GM18861 (cell line): ENCODE results near the gene IRAG1.

Experiments
- ATAC-seq: cut with Tn5 transposase; IDR thresholded peaks from one replicate; pipeline ENCODE4 v1.9.1; 2021; ENCODE audit not compliant: unreplicated experiment

The IRAG1 gene

GRCh38 chr11:10667521-10667885 lies 26.1 kb downstream of the IRAG1 start:
- ATAC-seq = no peak

GRCh38 chr11:10666556-10667520 lies 26.7 kb downstream of the IRAG1 start:
- ATAC-seq = no peak

DNA sequence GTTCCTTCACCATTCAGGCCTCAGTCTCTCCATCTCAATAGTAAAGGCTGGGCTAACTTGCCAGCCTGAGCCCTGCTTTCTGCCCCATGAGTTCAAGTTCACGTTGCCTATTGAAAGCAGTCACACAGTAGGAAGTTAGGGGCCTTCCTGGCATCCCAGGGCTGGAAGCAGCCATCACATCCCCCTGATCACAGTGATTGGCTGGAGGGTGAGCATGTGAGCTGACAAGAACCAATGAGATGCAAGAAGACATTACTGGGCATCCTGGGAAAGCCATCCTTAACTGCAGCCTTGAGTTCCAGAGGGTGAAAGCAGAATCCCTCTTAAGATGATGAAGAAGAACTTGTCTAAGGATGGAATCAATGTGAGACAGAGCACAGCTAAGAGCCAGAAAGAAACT lies 29.1 kb downstream of the IRAG1 start:
- ATAC-seq = no peak

- no peak for ATAC-seq
Measured at GRCh38 chr11:10663990-10664389, 29.6 kb downstream of the IRAG1 start.

- ATAC-seq = no peak
Measured at GRCh38 chr11:10663365-10663764, 30.2 kb downstream of the IRAG1 start.

DNA sequence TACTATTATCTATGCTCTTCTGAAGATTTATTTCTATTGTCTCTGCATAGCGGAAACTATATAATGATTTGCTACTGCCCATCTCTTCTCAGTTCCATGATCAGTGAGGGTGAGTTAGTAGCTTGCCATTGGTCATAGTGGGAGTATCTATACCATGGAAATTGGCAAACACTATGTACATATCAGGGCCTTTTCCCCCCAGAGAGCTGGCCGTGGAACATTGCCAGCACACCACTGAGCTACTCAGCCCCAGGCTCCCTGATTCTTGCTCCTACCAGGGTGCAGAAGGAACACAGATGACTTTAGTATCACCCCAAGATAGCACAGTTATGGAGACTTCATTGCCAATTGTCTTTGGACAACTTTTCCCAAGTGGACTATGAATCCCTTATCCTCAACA lies 33.2 kb downstream of the IRAG1 start:
- ATAC-seq = no peak

DNA sequence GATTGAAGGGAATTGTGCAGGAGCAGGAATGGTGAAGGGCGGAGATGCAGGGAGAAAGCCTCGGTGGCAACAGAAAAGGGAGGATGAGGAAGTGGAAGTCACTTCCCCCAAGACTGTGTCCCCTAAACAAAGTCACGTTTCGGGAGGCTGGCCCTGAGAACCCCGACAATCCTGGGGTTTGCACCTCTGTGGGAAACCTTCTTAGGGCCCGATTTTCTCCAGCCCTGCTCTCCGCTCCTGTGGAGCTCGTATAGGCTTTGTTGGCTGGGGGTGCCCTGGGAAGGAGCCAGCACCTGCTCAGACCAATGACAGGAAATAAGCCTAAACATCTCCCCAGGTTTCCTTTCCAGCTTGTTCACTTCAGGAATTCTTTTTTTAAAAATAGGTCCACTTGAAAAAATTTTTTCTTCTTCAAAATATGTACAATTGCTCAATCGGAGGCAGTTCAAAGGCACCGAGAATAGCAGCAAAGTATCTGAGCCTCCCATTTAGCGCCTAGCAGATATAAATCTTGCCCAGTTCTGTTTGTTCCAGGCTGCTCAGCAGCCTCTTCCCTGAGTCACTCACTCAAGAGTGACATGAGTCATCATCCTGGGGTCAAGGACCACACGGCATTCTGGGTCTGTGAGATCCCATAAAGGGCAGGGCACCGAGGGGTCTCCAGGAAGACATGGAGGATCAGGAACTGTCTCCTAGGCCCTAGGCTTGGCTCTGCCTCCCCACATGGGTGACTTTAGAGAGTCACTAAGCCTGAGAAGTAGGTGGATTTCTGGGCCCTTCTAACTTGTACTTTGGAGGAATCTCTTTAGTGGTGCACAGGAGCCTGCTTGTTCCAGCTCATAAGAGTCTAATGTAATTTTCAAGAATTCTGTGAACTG lies 34.0 kb downstream of the IRAG1 start:
- ATAC-seq = no peak

- ATAC-seq = no peak
Measured at GRCh38 chr11:10658621-10659338, 34.8 kb downstream of the IRAG1 start.

DNA sequence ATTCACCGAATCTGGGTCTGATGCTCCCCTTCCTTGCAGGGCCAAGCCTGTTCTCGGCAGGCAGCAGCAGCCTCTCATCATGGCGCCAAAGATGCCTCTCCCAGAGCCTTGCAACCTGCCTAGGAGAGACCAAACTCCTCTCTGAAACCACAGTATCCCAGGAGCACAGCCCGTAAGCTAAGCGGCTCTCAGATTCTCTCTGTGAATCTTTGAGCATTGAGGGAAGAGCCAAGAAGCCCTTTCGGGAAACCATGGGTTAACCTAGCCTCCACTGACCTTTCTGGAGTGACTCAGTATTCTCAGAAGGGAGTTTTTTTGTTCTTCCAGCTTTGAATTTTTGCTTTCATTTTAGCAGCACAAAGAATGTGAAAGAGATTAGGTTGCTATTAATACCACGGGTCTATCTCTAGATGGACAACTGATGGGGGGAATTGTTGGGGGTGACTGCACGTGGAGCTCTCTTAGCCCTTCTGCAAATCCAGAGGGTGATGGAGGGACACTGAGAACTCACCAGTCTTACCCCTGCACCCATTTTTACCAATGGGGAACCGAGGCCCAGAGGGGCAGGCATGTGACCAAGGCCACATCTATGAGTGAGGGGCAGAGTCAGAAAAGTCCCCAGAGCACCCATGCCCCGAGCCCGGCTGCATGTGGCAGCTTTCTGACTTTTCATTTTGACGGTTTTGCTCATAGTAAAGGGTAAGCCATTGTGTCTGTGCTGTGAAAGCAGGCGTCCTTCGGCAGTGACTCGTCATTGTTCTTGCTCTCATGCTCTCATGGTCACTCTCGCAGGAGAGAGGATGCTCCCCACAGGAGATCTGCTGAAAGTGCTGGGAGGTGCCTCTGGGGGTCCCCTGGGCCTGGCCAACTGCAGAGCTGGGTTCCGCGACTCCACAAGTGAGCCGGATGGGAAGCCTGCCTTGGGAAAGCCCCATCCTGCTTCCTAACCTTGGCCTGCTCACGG lies 36.0 kb downstream of the IRAG1 start:
- ATAC-seq = peak; percentile 57

DNA sequence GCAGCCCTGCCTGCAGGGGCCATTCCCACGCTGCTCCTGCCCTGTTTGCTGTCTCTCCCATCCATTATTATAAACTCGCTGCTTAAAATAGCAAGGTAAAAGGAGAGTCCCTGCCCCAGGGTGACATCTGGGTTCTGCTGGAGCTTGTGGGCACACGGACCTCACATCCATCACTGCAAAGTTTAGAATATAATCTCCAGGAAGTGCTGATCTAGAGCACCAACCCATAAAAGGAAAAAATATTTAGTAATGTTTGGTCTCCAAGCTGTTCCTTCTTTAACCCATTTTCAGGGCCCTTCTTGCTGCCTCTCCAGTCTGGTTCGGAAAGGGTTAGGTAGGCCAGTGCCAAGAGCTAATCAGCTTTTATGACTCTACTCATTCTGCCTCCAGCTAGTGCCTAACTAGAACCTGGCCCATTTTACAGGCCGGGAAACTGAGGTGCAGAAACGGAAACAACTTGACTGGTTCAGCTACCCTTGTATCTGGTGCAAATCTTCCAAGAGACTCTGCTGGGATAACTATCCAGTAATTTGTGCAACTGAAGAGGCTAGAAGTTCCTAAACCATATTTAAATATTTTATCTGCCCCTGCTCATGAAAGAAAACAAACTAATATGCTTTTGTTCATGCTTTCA lies 37.5 kb downstream of the IRAG1 start:
- no peak for ATAC-seq

DNA sequence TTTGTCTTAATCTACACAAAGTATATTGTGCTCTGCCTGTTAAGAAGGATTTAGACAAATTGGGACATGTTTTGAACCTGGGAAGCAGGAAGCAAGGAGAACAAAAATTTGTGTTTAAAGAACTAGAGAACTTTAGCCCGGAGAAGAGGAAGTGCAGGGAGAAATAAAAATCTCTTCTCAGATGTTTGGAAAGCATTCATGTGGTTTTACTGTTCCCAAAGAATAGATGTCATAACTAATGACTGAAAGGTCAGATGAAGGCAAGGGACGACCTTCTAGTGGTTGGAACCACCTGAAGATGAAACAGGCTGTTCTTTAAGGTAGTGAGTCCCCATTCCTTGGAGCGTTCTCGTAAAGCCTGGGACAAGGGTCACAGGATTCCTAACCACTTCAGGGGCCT lies 38.3 kb downstream of the IRAG1 start:
- ATAC-seq = no peak

DNA sequence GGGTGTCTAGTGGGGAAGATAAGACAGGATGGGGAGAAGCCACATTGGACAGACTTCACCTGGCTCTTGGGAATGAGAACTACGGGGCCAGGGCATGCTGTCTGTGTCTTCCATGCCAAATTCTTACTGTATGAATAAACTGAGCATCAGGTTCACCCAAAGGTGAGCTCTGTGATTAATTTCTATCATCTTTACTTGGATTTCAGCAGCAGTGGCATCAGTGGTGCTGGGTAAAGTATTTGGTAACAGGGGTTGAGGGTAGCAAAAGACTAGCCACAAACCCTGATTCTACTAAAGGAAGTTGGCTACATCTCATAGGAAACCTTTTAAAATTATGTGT lies 38.8 kb downstream of the IRAG1 start:
- no peak for ATAC-seq

DNA sequence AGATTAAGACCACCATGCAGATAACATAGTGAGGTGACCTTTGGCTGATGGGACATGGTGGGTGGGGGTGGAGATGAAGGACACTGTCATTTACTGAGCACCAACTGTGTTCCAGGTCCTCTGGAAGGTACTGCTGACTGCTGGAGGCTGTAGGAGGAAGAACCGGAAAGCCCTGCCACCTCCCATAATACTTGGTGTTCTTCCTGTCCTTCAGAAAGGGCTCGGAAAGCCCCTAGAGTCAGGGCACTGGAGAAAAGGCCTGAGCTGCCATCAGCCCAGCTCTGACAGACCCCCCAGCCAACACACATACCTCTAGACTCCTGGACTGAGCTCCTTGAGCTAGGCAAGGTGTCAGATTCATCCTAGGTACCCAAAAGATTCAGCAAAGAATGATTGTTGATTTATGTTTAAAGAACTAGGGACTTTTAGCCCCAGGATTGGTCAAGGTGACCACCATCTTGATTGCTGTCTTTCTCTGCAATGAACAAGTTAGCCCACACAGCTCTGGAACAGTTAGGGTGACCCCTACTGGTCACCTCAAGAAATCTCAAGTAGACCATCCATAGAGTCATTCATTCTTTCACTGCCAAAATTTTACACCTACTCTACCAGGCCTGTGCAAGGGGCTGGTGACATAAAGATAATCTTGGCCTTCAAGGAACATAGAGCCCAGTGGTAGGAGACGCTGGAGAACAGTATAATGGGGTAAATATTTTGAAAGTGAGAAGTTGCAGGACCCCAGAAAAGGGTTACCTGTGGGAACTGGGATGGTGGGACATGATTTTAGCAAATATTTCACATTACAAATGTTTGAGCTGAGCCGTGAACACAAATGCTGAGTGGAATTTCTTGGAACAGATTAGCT lies 39.4 kb downstream of the IRAG1 start:
- no peak for ATAC-seq

DNA sequence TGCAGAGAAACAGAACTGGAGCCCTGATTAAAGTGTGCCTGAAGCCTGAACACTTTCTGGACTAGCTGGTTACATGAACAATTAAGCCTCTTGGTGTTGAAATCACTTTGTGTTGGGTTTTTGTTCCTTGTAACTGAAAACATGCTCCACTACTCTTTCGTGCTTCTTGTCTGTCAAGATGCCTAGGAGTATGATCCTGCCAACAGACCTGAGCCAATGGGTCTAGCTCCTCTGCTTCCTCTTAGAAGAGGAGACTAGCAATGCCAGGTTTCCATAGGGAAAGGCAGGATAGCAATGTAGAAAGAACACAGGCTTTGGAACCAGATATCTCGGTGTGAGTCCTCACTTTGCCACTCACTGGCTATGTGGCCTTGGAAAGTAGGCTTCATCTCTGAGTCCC lies 40.3 kb downstream of the IRAG1 start:
- ATAC-seq = no peak

DNA sequence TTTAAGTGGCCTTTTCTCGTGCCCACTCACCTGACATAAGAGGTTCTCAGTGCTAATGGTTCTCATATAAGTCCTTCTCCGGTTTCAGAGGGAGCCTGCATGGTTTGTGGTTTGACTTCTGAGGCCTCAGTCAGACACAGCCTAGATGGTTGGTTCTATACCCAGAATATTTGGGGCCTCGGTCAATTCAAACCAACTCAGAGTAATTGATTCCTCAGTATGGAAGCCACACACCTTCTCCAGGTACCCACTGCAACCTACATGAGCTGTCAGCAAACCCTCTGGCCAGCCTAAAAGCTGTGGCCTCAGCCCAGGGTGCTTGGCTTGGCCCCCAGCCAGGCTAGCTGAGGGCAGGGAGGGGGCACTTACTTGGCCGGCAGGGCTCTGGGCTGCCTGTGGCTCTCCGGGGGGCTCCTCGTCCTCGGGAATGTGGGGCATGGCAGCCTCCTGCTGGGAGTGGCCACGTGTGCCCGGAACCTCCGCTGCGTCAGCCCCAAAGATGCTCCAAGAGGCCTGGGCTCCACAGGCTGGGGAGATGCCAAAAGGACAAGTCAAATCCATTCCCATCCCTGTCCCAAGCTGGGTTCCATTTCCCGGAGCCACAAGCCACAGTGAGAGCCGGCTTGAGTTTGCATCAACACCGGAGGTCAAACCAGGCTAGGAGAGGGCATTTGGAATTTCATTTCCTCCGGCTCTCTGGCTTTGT lies 41.7 kb downstream of the IRAG1 start:
- no peak for ATAC-seq

DNA sequence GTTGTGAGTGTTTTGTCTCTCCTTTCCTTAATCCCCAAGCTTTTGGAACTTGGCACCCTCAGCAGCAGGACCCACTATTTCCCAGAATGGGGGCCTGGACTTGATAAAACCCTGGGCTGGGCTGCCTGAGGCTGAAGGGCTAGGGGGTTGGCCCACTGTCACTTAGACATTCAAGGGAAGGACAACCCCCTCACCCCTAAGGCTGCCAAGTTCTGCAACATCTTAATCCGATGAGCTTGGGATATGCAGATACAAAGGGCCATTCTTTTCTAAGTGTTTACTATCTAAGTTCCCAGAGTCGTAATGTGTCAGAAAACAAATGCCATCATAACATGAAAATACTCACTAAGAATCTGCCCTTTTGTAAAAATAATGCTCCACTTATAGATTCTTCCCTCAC lies 42.9 kb downstream of the IRAG1 start:
- no peak for ATAC-seq

- no peak for ATAC-seq
Measured at GRCh38 chr11:10650166-10650565, 43.4 kb downstream of the IRAG1 start.

DNA sequence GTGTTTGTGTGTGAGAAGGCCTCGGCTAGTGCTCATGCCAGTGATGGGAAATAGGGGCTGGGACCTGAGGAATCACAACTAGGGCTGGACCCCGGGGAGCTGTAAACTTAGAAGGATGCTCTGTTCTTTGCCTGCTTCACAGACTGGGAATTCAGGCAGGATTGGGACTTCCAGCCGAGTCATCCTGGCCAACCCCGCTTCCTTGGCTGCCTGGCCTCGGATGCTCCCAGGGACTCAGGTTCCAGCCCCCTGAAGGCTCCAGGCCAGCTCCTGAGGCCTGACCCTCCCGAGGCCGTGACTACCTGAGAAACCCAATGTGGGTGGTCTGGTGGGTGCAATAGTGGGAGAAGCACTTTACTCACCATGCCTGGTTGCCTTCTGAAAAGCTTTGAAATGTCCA lies 44.7 kb downstream of the IRAG1 start:
- ATAC-seq = no peak
